ENCODE data around the gene PTP4A1. TPM values are rescaled to one million over a fixed set of nuclear protein-coding genes. Genes with fewer than 3 reads are reported as not detected.

PTP4A1 gene
- total RNA-seq, 1 donor from 2014 or later, result 31.3 TPM

DNA sequence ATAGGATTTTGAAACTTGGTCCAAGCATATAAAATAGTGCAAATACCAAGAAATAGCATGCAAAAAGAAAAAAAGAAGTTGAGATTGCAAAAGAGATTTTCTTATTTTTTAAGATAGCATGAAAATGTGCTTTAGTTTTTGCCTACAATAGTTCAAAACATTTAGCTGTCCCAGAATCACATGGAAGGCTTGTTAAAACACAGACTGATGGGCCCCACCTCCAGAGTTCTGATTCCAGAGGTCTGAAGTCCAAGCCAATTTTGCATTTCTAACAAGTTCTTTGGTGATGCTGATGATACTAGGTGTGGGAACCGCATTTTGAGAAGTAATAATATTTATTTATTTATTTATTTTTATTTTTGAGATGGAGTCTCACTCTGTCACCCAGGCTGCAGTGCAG is 33.7 kb upstream of the PTP4A1 start:
- Histone ChIP-seq H3K9me3 (ENCODE audit: low read depth) (no peaks in the 10 kb centered on the region), H3K27me3 (no peaks in the 10 kb centered on the region), H3K9ac (no peak overlapping the region), H4K20me1 (ENCODE audit: low read depth) (no peaks in the 10 kb centered on the region), H3F3A (ENCODE audit: low read depth) (no peaks in the 10 kb centered on the region), H3K79me2 (ENCODE audit: low read depth) (no peaks in the 10 kb centered on the region), H2AFZ (replicated peaks) (no peak overlapping the region), H3K36me3 (no peaks in the 10 kb centered on the region), H3K4me1 (no peaks in the 10 kb centered on the region), H3K4me2 (no peak overlapping the region), H3K27ac (no peak overlapping the region), H3K4me3 (no peak overlapping the region)
- Mint-ChIP-seq H3K9me3 (no peaks in the 10 kb centered on the region), H3K27me3 (ENCODE audit: insufficient read depth, low read depth) (no peaks in the 10 kb centered on the region), H3K4me3 (no peak overlapping the region), H3K27ac (no peak overlapping the region), H3K4me1 (no peaks in the 10 kb centered on the region), H3K36me3 (no peaks in the 10 kb centered on the region)
- no peak for DNase-seq (ENCODE audit: low spot score)
- TF ChIP-seq EZH2phosphoT487 (IDR thresholded peaks at IDR 0.05), result no peak
- TF ChIP-seq, protein P1, sequence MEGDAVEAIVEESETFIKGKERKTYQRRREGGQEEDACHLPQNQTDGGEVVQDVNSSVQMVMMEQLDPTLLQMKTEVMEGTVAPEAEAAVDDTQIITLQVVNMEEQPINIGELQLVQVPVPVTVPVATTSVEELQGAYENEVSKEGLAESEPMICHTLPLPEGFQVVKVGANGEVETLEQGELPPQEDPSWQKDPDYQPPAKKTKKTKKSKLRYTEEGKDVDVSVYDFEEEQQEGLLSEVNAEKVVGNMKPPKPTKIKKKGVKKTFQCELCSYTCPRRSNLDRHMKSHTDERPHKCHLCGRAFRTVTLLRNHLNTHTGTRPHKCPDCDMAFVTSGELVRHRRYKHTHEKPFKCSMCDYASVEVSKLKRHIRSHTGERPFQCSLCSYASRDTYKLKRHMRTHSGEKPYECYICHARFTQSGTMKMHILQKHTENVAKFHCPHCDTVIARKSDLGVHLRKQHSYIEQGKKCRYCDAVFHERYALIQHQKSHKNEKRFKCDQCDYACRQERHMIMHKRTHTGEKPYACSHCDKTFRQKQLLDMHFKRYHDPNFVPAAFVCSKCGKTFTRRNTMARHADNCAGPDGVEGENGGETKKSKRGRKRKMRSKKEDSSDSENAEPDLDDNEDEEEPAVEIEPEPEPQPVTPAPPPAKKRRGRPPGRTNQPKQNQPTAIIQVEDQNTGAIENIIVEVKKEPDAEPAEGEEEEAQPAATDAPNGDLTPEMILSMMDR (IDR thresholded peaks at IDR 0.05), result no peak
- TF ChIP-seq EZH2 (IDR thresholded peaks at IDR 0.05), result no peak

DNA sequence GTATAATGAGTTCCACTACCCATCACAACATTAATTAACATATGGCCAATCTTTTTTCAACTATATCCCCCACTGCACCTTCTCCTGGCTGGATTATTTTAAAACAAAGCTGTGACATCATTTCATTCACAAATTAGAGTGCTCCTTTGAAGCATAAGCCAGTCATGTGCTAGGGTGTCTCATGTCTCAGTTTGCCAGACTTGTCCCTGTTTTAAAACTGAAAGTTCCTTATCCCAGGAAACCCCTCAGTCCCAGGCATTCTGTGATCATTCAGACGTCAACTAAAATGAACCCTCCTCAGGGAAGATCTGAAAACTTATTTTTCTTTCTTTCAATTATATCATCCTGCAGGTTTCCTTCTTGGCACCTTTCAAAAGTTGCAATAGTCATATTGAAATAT is 29.3 kb upstream of the PTP4A1 start:
- Histone ChIP-seq H2AFZ (replicated peaks) (no peak overlapping the region), H3K36me3 (no peaks in the 10 kb centered on the region), H3K27me3 (no peaks in the 10 kb centered on the region), H4K20me1 (ENCODE audit: low read depth) (no peaks in the 10 kb centered on the region), H3K79me2 (ENCODE audit: low read depth) (no peaks in the 10 kb centered on the region), H3K27ac (no peak overlapping the region), H3F3A (ENCODE audit: low read depth) (no peaks in the 10 kb centered on the region), H3K4me1 (no peaks in the 10 kb centered on the region), H3K9me3 (ENCODE audit: low read depth) (no peaks in the 10 kb centered on the region), H3K9ac (no peak overlapping the region), H3K4me2 (no peak overlapping the region), H3K4me3 (no peak overlapping the region)
- no peaks in the 10 kb centered on the region for H3K36me3 Mint-ChIP-seq
- no peak overlapping the region for H3K27ac Mint-ChIP-seq
- no peak for TF ChIP-seq EZH2 (IDR thresholded peaks at IDR 0.05)
- no peak for TF ChIP-seq EZH2phosphoT487 (IDR thresholded peaks at IDR 0.05)
- TF ChIP-seq, protein P1 (IDR thresholded peaks at IDR 0.05), result no peak
- DNase-seq (ENCODE audit: low spot score), result no peak
- H3K4me1 Mint-ChIP-seq, result no peaks in the 10 kb centered on the region
- no peaks in the 10 kb centered on the region for H3K27me3 Mint-ChIP-seq (ENCODE audit: insufficient read depth, low read depth)
- H3K9me3 Mint-ChIP-seq, result no peaks in the 10 kb centered on the region
- H3K4me3 Mint-ChIP-seq, result no peak overlapping the region

DNA sequence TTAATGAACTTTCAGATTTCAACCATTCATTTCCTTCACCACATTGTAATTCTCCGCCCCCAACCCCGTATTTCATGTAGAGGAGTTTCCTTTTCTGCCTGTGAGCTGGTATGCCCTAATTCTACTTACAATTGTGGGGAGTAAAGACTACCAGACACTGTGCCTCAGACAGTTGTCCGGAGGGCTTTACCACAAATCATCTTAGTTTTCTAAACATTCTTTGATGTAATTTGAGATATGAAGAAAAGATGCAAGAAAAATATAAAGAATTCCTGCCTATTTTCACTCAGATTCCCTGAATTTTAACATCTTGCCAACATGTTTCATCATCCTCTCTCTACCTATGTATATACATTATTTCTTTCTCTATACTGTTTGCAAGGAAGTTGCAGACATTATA is 28.3 kb upstream of the PTP4A1 start:
- no peaks in the 10 kb centered on the region for H3K9me3 ChIP-seq (ENCODE audit: low read depth)
- H3K79me2 ChIP-seq (ENCODE audit: low read depth), result no peaks in the 10 kb centered on the region
- no peaks in the 10 kb centered on the region for H4K20me1 ChIP-seq (ENCODE audit: low read depth)
- H3K9ac ChIP-seq, result no peak overlapping the region
- no peaks in the 10 kb centered on the region for H3K27me3 ChIP-seq
- no peaks in the 10 kb centered on the region for H3K4me1 Mint-ChIP-seq
- no peaks in the 10 kb centered on the region for H3K9me3 Mint-ChIP-seq
- H3K4me2 ChIP-seq, result no peak overlapping the region
- H3K27ac Mint-ChIP-seq, result no peak overlapping the region
- no peak overlapping the region for H2AFZ ChIP-seq (replicated peaks)
- H3F3A ChIP-seq (ENCODE audit: low read depth), result no peaks in the 10 kb centered on the region
- H3K4me3 Mint-ChIP-seq, result no peak overlapping the region
- no peaks in the 10 kb centered on the region for H3K36me3 ChIP-seq
- no peaks in the 10 kb centered on the region for H3K36me3 Mint-ChIP-seq
- DNase-seq (ENCODE audit: low spot score), result no peak
- TF ChIP-seq, protein P1 (IDR thresholded peaks at IDR 0.05), result no peak
- no peak for TF ChIP-seq EZH2phosphoT487 (IDR thresholded peaks at IDR 0.05)
- no peak for TF ChIP-seq EZH2 (IDR thresholded peaks at IDR 0.05)
- H3K4me3 ChIP-seq, result no peak overlapping the region
- H3K27ac ChIP-seq, result no peak overlapping the region
- H3K27me3 Mint-ChIP-seq (ENCODE audit: insufficient read depth, low read depth), result no peaks in the 10 kb centered on the region
- no peaks in the 10 kb centered on the region for H3K4me1 ChIP-seq
